K562 (cell line): ENCODE measurements around the gene NUDT2. TPM values are rescaled to one million over a fixed set of nuclear protein-coding genes. Genes with fewer than 3 reads are reported as not detected.

Experiments used
- ADNP ChIP-seq: fragments of 200-800 bp; sonication (Bioruptor generic); IDR thresholded peaks from 2 replicates; pipeline ENCODE4 v1.6.1; 2016; ENCODE audit warnings: missing genetic modification characterization, missing compliant biosample characterization
- CREB1 ChIP-seq, 2 experiments: sonication (generic) in 1 of 2; formaldehyde crosslinking in 1 of 2; IDR thresholded peaks; 2 replicates each; pipeline versions ENCODE4 v1.6.1 to v1.8.0; 2012 to 2022; ENCODE audit warnings: inconsistent platforms in 1 of 2, mild to moderate bottlenecking in 1 of 2, missing genetic modification reagents in 1 of 2, moderate library complexity in 1 of 2
- ESRRB ChIP-seq: fragments of 250-450 bp; sonication (Bioruptor Pico); IDR thresholded peaks from 2 replicates; pipeline ENCODE4 v1.5.0; 2020; ENCODE audit warnings: mild to moderate bottlenecking, moderate library complexity, borderline replicate concordance
- EZH2 ChIP-seq: IDR thresholded peaks from 2 replicates; pipeline ENCODE4 v1.6.1; 2012; ENCODE audit warnings: low read depth, mild to moderate bottlenecking, inconsistent platforms, low read length, borderline replicate concordance
- GABPA ChIP-seq: fragments of 200-800 bp; sonication (Bioruptor generic); conservative IDR thresholded peaks from 2 replicates; pipeline ENCODE4 v1.6.1; 2016; ENCODE audit warnings: low read depth, missing genetic modification characterization, missing compliant biosample characterization
- GABPB1 ChIP-seq: sonication (generic); formaldehyde crosslinking; IDR thresholded peaks from 2 replicates; pipeline ENCODE4 v1.8.0; 2022; ENCODE audit warnings: mild to moderate bottlenecking, missing genetic modification reagents
- HDAC1 ChIP-seq, 2 experiments: fragments of 450-650 bp; IDR thresholded peaks; 2 replicates each; pipeline ENCODE4 v1.6.1; 2016 to 2017; ENCODE audit warnings: inconsistent platforms in 1 of 2, mild to moderate bottlenecking in 1 of 2, moderate library complexity in 1 of 2
- HDGF ChIP-seq: fragments of 450-650 bp; IDR thresholded peaks from 2 replicates; pipeline ENCODE4 v1.6.1; 2016
- HIVEP1 ChIP-seq: fragments of 250-450 bp; sonication (Bioruptor Pico); IDR thresholded peaks from 2 replicates; pipeline ENCODE4 v1.4.0; 2020; ENCODE audit warnings: mild to moderate bottlenecking
- NCOA2 ChIP-seq, 2 experiments: fragments of 450-650 bp; IDR thresholded peaks; 2 replicates each; pipeline ENCODE4 v1.6.1; 2018; ENCODE audit warnings: mild to moderate bottlenecking in 2 of 2, moderate library complexity in 1 of 2; ENCODE audit not compliant: partially characterized antibody in 2 of 2
- NFE2 ChIP-seq: IDR thresholded peaks from 2 replicates; pipeline ENCODE4 v1.6.1; 2014; ENCODE audit warnings: antibody characterized with exemption, low read depth
- NFRKB ChIP-seq: fragments of 450-650 bp; IDR thresholded peaks from 2 replicates; pipeline ENCODE4 v1.6.1; 2016; ENCODE audit warnings: low read depth
- PHB ChIP-seq: fragments of 250-450 bp; sonication (Bioruptor Pico); IDR thresholded peaks from 2 replicates; pipeline ENCODE4 v1.5.0; 2021
- PHTF2 ChIP-seq: fragments of 250-450 bp; sonication (Bioruptor Pico); IDR thresholded peaks from 2 replicates; pipeline ENCODE4 v1.5.0; 2021; ENCODE audit warnings: mild to moderate bottlenecking
- PML ChIP-seq: IDR thresholded peaks from 2 replicates; pipeline ENCODE4 v1.6.1; 2012; ENCODE audit warnings: low read length, inconsistent platforms
- PTRF ChIP-seq: fragments of 450-650 bp; IDR thresholded peaks from 2 replicates; pipeline ENCODE4 v1.6.1; 2016; ENCODE audit warnings: mild to moderate bottlenecking, missing genetic modification characterization, missing compliant biosample characterization
- TAF1 ChIP-seq: IDR thresholded peaks from 2 replicates; pipeline ENCODE4 v1.6.1; 2011; ENCODE audit warnings: mild to moderate bottlenecking, low read length, moderate library complexity; ENCODE audit not compliant: insufficient read depth, control insufficient read depth, severe bottlenecking; ENCODE audit errors: extremely low read depth
- ZC3H4 ChIP-seq: sonication (generic); formaldehyde crosslinking; IDR thresholded peaks from 2 replicates; pipeline ENCODE4 v1.9.0; 2021; ENCODE audit warnings: missing genetic modification reagents, borderline replicate concordance
- ZNF253 ChIP-seq: fragments of 250-450 bp; sonication (Bioruptor Pico); conservative IDR thresholded peaks from 2 replicates; pipeline ENCODE4 v1.6.1; 2021; ENCODE audit warnings: mild to moderate bottlenecking
- ZNF280B ChIP-seq: fragments of 250-450 bp; sonication (Bioruptor Pico); IDR thresholded peaks from 2 replicates; pipeline ENCODE4 v1.5.1; 2021; ENCODE audit warnings: mild to moderate bottlenecking
- ZNF316 ChIP-seq: fragments of 450-650 bp; IDR thresholded peaks from 2 replicates; pipeline ENCODE4 v1.6.1; 2016
- ZNF695 ChIP-seq: fragments of 450-650 bp; formaldehyde crosslinking; IDR thresholded peaks from 2 replicates; pipeline ENCODE4 v1.4.0; 2020; ENCODE audit warnings: mild to moderate bottlenecking, moderate library complexity
- polyA plus RNA-seq, 8 experiments: library from polyadenylated mRNA; depleted of rRNA in 4 of 8; stranded (reverse) in 5 of 8; unstranded in 3 of 8; fragments of >200 nt; fragmentation: Nextera tagmentation in 2 of 8; fragmentation: Illumina TruSeq in 1 of 8; extraction: Ambion mirVana in 2 of 8; extraction: Trizol in 1 of 8; gene quantifications; 2 replicates each; pipeline versions ENCODE4 v1.2.1 to v1.2.3, GENCODE V29; 2011 to 2014; ENCODE audit warnings: inconsistent platforms in 1 of 8, missing spikeins in 1 of 8
- total RNA-seq, 7 experiments: library from RNA; depleted of rRNA in 6 of 7; stranded (reverse); fragments of >200 nt in 6 of 7; fragmentation: Illumina TruSeq in 2 of 7; extraction: Trizol in 2 of 7; gene quantifications; 2 replicates each; pipeline versions ENCODE4 v1.2.1 to v1.2.3, GENCODE V29; 2011 to 2021; ENCODE audit warnings: low replicate concordance in 1 of 7
- TF ChIP-seq, protein P1 (sequence below): sonication (generic); formaldehyde crosslinking; IDR thresholded peaks from 2 replicates; pipeline ENCODE4 v1.8.0; 2022; ENCODE audit warnings: mild to moderate bottlenecking, missing genetic modification reagents
- TF ChIP-seq, protein P2 (sequence below): IDR thresholded peaks from 3 replicates; pipeline ENCODE4 v1.6.1; 2011; ENCODE audit warnings: borderline replicate concordance, mild to moderate bottlenecking; ENCODE audit not compliant: insufficient read length, insufficient read depth
- TF ChIP-seq, protein P3 (sequence below): sonication (generic); formaldehyde crosslinking; IDR thresholded peaks from 2 replicates; pipeline ENCODE4 v1.8.1; 2023; ENCODE audit warnings: mild to moderate bottlenecking, missing genetic modification reagents

Gene NUDT2
- total and polyA plus RNA-seq, 9 of the 15 experiments (the other 6 are each of a cell fraction or from before 2014, with no cell fraction given): 11.5 to 28.1 (median 19.0) TPM

GRCh38 chr9:34377404-34377746 is 48.0 kb downstream of the NUDT2 start (continued):
- TF ChIP-seq, protein P1, sequence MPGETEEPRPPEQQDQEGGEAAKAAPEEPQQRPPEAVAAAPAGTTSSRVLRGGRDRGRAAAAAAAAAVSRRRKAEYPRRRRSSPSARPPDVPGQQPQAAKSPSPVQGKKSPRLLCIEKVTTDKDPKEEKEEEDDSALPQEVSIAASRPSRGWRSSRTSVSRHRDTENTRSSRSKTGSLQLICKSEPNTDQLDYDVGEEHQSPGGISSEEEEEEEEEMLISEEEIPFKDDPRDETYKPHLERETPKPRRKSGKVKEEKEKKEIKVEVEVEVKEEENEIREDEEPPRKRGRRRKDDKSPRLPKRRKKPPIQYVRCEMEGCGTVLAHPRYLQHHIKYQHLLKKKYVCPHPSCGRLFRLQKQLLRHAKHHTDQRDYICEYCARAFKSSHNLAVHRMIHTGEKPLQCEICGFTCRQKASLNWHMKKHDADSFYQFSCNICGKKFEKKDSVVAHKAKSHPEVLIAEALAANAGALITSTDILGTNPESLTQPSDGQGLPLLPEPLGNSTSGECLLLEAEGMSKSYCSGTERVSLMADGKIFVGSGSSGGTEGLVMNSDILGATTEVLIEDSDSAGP (CRISPR knock-in tag): no peak
- TF ChIP-seq PTRF (tag) (no peak), ZNF695 (no peak), ZC3H4 (CRISPR knock-in tag) (no peak), PHB (CRISPR knock-in tag) (no peak), HDGF (no peak), TAF1 (no peak), CREB1 (IDR thresholded peaks at IDR 0.05) (no peak), CREB1 (CRISPR knock-in tag; IDR thresholded peaks at IDR 0.05) (no peak), HIVEP1 (CRISPR knock-in tag) (no peak), ESRRB (CRISPR knock-in tag) (no peak), GABPA (tag) (no peak), PML (no peak), NFE2 (peak; percentile 11; the same call in 1 of the 2 replicates), HDAC1 (IDR thresholded peaks at IDR 0.05) (no peak), ZNF280B (CRISPR knock-in tag) (no peak), GABPB1 (CRISPR knock-in tag) (peak; percentile 3; the same call in 1 of the 2 replicates), ZNF253 (no peak), NCOA2 (IDR thresholded peaks at IDR 0.05; ENCODE audit: partially characterized antibody in 2 of 2) (no peak), PHTF2 (no peak), ADNP (tag) (no peak), EZH2 (no peak), NFRKB (no peak), ZNF316 (0 out of 2 replicates have a peak, but pooled peaks have one; percentile 7)
- TF ChIP-seq, protein P2, sequence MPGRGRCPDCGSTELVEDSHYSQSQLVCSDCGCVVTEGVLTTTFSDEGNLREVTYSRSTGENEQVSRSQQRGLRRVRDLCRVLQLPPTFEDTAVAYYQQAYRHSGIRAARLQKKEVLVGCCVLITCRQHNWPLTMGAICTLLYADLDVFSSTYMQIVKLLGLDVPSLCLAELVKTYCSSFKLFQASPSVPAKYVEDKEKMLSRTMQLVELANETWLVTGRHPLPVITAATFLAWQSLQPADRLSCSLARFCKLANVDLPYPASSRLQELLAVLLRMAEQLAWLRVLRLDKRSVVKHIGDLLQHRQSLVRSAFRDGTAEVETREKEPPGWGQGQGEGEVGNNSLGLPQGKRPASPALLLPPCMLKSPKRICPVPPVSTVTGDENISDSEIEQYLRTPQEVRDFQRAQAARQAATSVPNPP: no peak
- TF ChIP-seq, protein P3, sequence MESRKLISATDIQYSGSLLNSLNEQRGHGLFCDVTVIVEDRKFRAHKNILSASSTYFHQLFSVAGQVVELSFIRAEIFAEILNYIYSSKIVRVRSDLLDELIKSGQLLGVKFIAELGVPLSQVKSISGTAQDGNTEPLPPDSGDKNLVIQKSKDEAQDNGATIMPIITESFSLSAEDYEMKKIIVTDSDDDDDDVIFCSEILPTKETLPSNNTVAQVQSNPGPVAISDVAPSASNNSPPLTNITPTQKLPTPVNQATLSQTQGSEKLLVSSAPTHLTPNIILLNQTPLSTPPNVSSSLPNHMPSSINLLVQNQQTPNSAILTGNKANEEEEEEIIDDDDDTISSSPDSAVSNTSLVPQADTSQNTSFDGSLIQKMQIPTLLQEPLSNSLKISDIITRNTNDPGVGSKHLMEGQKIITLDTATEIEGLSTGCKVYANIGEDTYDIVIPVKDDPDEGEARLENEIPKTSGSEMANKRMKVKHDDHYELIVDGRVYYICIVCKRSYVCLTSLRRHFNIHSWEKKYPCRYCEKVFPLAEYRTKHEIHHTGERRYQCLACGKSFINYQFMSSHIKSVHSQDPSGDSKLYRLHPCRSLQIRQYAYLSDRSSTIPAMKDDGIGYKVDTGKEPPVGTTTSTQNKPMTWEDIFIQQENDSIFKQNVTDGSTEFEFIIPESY (CRISPR knock-in tag): peak; percentile 79
